Endothelial cell of umbilical vein (primary cell): ENCODE measurements around the gene CTSL.

Experiments
- CTCF ChIP-seq, 2 donors: IDR thresholded peaks; 1 replicate in 1 of 2; 2 replicates in 1 of 2; pipeline ENCODE4 v1.5.1; 2011; ENCODE audit warnings: low read length in 2 of 2, mild to moderate bottlenecking in 2 of 2, moderate library complexity in 2 of 2, control low read depth in 1 of 2, inconsistent platforms in 1 of 2, low read depth in 1 of 2; ENCODE audit not compliant: insufficient read depth in 1 of 2; ENCODE audit errors: extremely low read depth in 1 of 2
- MYC ChIP-seq: IDR thresholded peaks from one replicate; pipeline ENCODE4 v1.6.1; 2011; ENCODE audit warnings: mild to moderate bottlenecking, low read depth, low read length
- POLR2A ChIP-seq: IDR thresholded peaks from 2 replicates; pipeline ENCODE4 v1.6.1; 2012; ENCODE audit warnings: low read depth, mild to moderate bottlenecking, control low read depth, low read length

DNA sequence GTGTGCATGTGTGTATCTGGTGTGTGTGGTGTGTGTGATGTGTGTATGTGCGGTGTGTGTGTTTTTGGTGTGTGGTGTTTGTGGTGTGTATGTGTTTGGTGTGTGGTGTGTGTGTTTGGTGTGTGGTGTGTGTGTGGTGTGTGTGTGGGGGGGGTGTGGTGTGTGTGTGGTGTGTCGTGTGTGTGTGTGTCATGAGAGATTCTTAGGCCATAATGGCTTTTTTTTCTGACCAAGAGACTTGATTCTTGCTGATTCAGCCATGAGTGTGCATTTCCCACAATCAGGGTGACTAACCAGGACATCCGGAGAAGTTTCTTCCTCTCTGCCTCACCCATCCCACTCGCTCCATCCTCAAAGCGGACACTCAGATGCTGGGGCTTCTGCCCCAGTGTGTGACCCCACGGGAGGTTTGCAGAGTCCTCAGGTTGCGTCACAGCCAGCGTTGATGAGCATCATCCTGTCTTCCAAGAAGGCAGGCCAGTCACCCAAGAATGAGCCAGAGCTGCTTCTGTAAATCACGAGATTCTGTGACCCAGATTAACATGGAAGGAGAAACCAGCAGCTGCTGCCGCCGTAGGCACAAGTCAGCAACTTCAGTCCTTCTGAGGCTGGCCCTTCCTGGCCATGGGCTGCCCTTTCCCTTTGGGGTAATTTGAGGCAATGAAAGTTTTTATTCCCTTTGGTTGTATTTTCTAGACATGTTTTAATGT, 12.5 kb upstream of the CTSL start:
- no peak for TF ChIP-seq MYC
- no peak for TF ChIP-seq CTCF (IDR thresholded peaks at IDR 0.05; ENCODE audit: extremely low read depth in 1 of 2, insufficient read depth in 1 of 2, low read depth in 1 of 2, low read length in 2 of 2)
- peak; percentile 46 for TF ChIP-seq POLR2A
